Gastrocnemius medialis (tissue), 4 donors: ENCODE results near the gene TEKTIP1.
"Not testable (repeated sequence)": the region's sequence is repeated elsewhere in the genome, so short reads cannot be mapped to it uniquely, and the experiment has no call there.

Experiments
- CTCF ChIP-seq, 5 experiments: fragments of 450-650 bp in 3 of 5; fragments of 200-600 bp in 2 of 5; sonication (generic) in 2 of 5; IDR thresholded peaks in 4 of 5; conservative IDR thresholded peaks in 1 of 5; 1 replicate in 4 of 5; 2 replicates in 1 of 5; pipeline ENCODE4 v1.5.1; 2016 to 2019; ENCODE audit warnings: antibody characterized with exemption in 5 of 5, mild to moderate bottlenecking in 3 of 5, moderate library complexity in 3 of 5
- POLR2A ChIP-seq, 2 donors: fragments of 450-650 bp; IDR thresholded peaks; one replicate each; pipeline ENCODE4 v1.6.1; 2017; ENCODE audit warnings: antibody characterized with exemption in 2 of 2, mild to moderate bottlenecking in 2 of 2, moderate library complexity in 2 of 2

- TF ChIP-seq CTCF (IDR thresholded peaks at IDR 0.05 in 4 of 5, conservative IDR thresholded peaks at IDR 0.05 in 1 of 5); POLR2A (IDR thresholded peaks at IDR 0.05): not testable (repeated sequence)
Measured at GRCh38 chr19:3508121-3508661, 30.8 kb upstream of the TEKTIP1 start.
